Mammary epithelial cell (primary cell): ENCODE results near the gene REL.

Experiments
- EZH2 ChIP-seq: IDR thresholded peaks from 2 replicates; pipeline ENCODE4 v1.6.1; 2012; ENCODE audit warnings: low read length, inconsistent platforms, borderline replicate concordance
- TF ChIP-seq, protein P1 (sequence below), 2 donors: IDR thresholded peaks in 1 of 2; conservative IDR thresholded peaks in 1 of 2; 2 replicates each; pipeline ENCODE4 v1.5.1; 2011 to 2012; ENCODE audit warnings: inconsistent platforms in 2 of 2, low read length in 2 of 2, mild to moderate bottlenecking in 2 of 2, control low read depth in 1 of 2, low read depth in 1 of 2; ENCODE audit not compliant: insufficient read depth in 1 of 2; ENCODE audit errors: extremely low read depth in 1 of 2

DNA sequence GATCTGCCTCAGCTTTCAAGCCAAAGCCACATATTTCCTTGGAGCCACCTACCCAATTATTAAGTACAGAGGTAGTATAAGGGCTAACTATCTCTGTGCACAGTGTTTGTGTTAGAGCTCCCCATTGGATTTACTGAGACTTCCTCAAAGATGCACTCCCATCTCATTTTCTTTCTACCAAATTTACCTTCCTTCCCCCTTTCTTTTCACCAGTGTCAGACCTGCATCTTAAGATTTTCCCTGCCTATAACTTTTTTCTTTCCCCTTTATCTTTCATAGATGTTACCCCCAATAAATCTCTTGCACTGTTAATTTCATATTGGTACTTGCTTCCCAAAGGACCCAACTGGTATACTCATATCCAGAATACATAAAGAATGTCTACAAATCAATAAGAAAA lies 5.9 kb upstream of the REL start:
- TF ChIP-seq, protein P1, sequence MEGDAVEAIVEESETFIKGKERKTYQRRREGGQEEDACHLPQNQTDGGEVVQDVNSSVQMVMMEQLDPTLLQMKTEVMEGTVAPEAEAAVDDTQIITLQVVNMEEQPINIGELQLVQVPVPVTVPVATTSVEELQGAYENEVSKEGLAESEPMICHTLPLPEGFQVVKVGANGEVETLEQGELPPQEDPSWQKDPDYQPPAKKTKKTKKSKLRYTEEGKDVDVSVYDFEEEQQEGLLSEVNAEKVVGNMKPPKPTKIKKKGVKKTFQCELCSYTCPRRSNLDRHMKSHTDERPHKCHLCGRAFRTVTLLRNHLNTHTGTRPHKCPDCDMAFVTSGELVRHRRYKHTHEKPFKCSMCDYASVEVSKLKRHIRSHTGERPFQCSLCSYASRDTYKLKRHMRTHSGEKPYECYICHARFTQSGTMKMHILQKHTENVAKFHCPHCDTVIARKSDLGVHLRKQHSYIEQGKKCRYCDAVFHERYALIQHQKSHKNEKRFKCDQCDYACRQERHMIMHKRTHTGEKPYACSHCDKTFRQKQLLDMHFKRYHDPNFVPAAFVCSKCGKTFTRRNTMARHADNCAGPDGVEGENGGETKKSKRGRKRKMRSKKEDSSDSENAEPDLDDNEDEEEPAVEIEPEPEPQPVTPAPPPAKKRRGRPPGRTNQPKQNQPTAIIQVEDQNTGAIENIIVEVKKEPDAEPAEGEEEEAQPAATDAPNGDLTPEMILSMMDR (conservative IDR thresholded peaks at IDR 0.05 in 1 of 2, IDR thresholded peaks at IDR 0.05 in 1 of 2; ENCODE audit: extremely low read depth in 1 of 2, insufficient read depth in 1 of 2, low read depth in 1 of 2, low read length in 2 of 2): no peak
- TF ChIP-seq EZH2: no peak
